Nephron progenitor cell (in vitro differentiated cells): ENCODE results near the gene ZNF311.
A peak's percentile ranks its signal among the peaks of the same experiment; 100 is the strongest.
"Not testable (repeated sequence)": the region's sequence is repeated elsewhere in the genome, so short reads cannot be mapped to it uniquely, and the experiment has no call there.

Source experiments
- DNase-seq: peaks from one replicate; pipeline ENCODE4 v3.0.0; 2021
- H3K27ac Mint-ChIP-seq: 2 replicates; pipeline ENCODE4 v1.8.0; 2021; ENCODE audit warnings: mild to moderate bottlenecking, moderate library complexity, mixed read lengths
- H3K27me3 Mint-ChIP-seq: 2 replicates; pipeline ENCODE4 v1.8.0; 2021; ENCODE audit warnings: mild to moderate bottlenecking, low read depth, mixed read lengths; ENCODE audit not compliant: poor library complexity
- H3K36me3 Mint-ChIP-seq: 2 replicates; pipeline ENCODE4 v1.8.0; 2021; ENCODE audit warnings: low read depth, mixed read lengths
- H3K4me1 Mint-ChIP-seq: 2 replicates; pipeline ENCODE4 v1.8.0; 2021; ENCODE audit warnings: mixed read lengths
- H3K4me3 Mint-ChIP-seq: 2 replicates; pipeline ENCODE4 v1.8.0; 2021; ENCODE audit warnings: mild to moderate bottlenecking, moderate library complexity, mixed read lengths
- H3K9me3 Mint-ChIP-seq: 2 replicates; pipeline ENCODE4 v1.8.0; 2021; ENCODE audit warnings: mild to moderate bottlenecking, moderate library complexity, mixed read lengths
- CTCF ChIP-seq: fragments of 200-600 bp; sonication (generic); IDR thresholded peaks from 2 replicates; pipeline ENCODE4 v1.5.0; 2021; ENCODE audit warnings: antibody characterized with exemption

Gene ZNF311

DNA sequence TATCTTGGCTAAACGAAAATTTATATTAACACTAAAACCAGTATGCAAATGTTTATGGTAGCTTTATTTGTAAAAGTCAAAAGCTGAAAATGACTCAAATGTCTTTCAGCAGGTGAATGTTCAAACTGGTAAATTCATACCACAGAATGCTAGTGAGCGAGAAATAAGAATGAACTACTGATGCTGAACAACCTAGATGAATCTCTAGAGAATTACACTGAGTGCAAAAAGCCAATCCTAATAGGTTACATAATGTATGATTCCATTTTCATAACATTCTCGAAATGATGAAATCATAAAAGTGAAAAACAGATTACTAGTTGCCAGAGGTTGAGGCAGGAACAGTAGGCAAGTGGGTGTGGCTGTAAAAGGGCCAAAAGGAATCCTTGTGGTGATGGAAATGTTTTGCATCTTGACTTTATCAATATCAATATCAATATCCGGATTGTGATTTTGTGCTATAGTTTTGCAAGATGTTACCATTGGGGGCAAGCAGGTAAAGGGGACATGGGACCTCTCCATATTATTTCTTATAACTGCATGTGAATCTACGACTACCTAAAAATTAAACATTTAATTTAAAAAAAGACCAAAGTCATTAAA lies 26.1 kb downstream of the ZNF311 start:
- DNase-seq = no peak
- peak overlapping the region; percentile 97 for H3K27ac Mint-ChIP-seq

GRCh38 chr6:28978133-28978491 lies 27.0 kb downstream of the ZNF311 start:
- Mint-ChIP-seq H3K36me3 (peaks cover 18% of the 10 kb centered on the region), H3K4me3 (peak overlapping the region; percentile 64), H3K9me3 (peaks cover 23% of the 10 kb centered on the region), H3K27me3 (peaks cover 29% of the 10 kb centered on the region), H3K27ac (no peak overlapping the region), H3K4me1 (peaks cover 78% of the 10 kb centered on the region)
- DNase-seq = no peak
- TF ChIP-seq CTCF = no peak

More for the DNA sequence above, 26.1 kb downstream of the ZNF311 start:
- H3K4me1 Mint-ChIP-seq = peaks cover 80% of the 10 kb centered on the region
- no peak for TF ChIP-seq CTCF
- peaks cover 12% of the 10 kb centered on the region for H3K36me3 Mint-ChIP-seq
- peaks cover 29% of the 10 kb centered on the region for H3K27me3 Mint-ChIP-seq
- H3K4me3 Mint-ChIP-seq = no peak overlapping the region
- H3K9me3 Mint-ChIP-seq = peaks cover 18% of the 10 kb centered on the region

- Mint-ChIP-seq H3K4me1 (peaks cover 72% of the 10 kb centered on the region), H3K9me3 (peaks cover 23% of the 10 kb centered on the region), H3K36me3 (peaks cover 18% of the 10 kb centered on the region), H3K27me3 (peaks cover 29% of the 10 kb centered on the region), H3K27ac (no peak overlapping the region), H3K4me3 (peak overlapping the region; percentile 64)
- no peak for TF ChIP-seq CTCF
- no peak for DNase-seq
Measured at GRCh38 chr6:28977341-28978132, 27.6 kb downstream of the ZNF311 start.

- no peak for DNase-seq
- peaks cover 18% of the 10 kb centered on the region for H3K36me3 Mint-ChIP-seq
- peak overlapping the region; percentile 49 for H3K4me3 Mint-ChIP-seq
- TF ChIP-seq CTCF = no peak
- peaks cover 22% of the 10 kb centered on the region for H3K27me3 Mint-ChIP-seq
- peaks cover 65% of the 10 kb centered on the region for H3K4me1 Mint-ChIP-seq
- peak overlapping the region; percentile 92 for H3K27ac Mint-ChIP-seq
- peaks cover 20% of the 10 kb centered on the region for H3K9me3 Mint-ChIP-seq
Measured at GRCh38 chr6:28976677-28977076, 28.4 kb downstream of the ZNF311 start.

DNA sequence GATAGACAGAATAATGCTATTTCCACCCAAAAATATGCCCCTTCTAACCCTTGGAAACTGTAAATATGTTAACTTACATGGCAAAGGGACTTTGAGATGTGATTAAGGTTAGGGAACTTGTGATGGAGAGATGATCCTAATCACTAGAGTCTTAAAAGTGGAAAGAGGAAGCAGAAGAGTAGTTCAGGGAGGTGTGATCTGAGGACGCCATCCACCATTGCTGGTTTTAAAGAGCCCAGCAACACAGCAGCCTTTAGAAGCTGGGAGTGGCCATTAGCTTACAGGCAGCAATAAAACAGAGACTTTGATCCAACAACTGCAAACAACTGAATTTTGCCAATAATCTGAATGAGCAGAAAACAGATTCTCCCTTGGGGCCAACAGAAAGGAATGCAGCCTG lies 30.6 kb downstream of the ZNF311 start:
- H3K27me3 Mint-ChIP-seq = peaks cover 22% of the 10 kb centered on the region
- DNase-seq = no peak

DNA sequence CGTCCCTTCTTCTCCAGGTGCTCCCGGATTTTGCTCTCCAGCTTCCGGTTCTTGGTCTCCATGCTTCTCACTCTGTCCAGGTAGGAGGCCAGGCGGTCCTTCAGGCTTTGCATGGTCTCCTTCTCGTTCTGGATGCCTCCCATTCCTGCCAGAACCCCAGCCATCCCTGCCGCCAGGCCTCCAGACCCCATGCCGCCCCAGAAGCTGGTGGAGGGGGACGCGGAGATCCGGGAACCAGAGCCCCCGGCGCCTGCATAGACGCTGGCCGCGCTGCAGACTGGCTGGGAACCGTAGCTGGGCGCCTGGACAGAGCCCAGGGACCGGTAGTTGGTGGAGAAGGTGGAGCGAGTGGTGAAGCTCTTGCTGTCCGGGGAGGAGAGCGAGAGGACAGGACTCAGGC lies 35.1 kb downstream of the ZNF311 start:
- not testable (repeated sequence) for H3K4me3 Mint-ChIP-seq, H3K27ac Mint-ChIP-seq, DNase-seq, H3K27me3 Mint-ChIP-seq
- peaks cover 53% of the 10 kb centered on the region for H3K9me3 Mint-ChIP-seq
- H3K36me3 Mint-ChIP-seq = peaks cover 43% of the 10 kb centered on the region
- peaks cover 22% of the 10 kb centered on the region for H3K4me1 Mint-ChIP-seq

More for the DNA sequence above, 30.6 kb downstream of the ZNF311 start:
- Mint-ChIP-seq H3K36me3 (peaks cover 22% of the 10 kb centered on the region), H3K9me3 (peaks cover 24% of the 10 kb centered on the region), H3K4me1 (peaks cover 54% of the 10 kb centered on the region), H3K4me3 (no peak overlapping the region), H3K27ac (peak overlapping the region; percentile 46)
- TF ChIP-seq CTCF = no peak
